Activated naive CD4-positive, alpha-beta T cell treated with anti-CD3 and anti-CD28 coated beads for 36 hours (primary cell): ENCODE results near the gene AVPR1A. TPM values are rescaled to one million over a fixed set of nuclear protein-coding genes. Genes with fewer than 3 reads are reported as not detected.

Experiments used
- CTCF ChIA-PET: fragments of 350-600 bp; sonication (Branson Sonifier 250); formaldehyde crosslinking; loops from one replicate; lab custom pipeline; 2021; ENCODE audit warnings: antibody characterized with exemption; lab: Charles Lee
- DNase-seq: peaks from one replicate; pipeline ENCODE4 v3.0.0-alpha.2; 2020
- H3K27ac Mint-ChIP-seq: one replicate; pipeline ENCODE4 v1.8.0; 2021; ENCODE audit warnings: mild to moderate bottlenecking, mixed read lengths
- H3K27me3 Mint-ChIP-seq: one replicate; pipeline ENCODE4 v1.8.0; 2021; ENCODE audit warnings: low read depth, mixed read lengths
- H3K36me3 Mint-ChIP-seq: one replicate; pipeline ENCODE4 v1.8.0; 2021; ENCODE audit warnings: low read depth, mixed read lengths
- H3K4me1 Mint-ChIP-seq: one replicate; pipeline ENCODE4 v1.8.0; 2021; ENCODE audit warnings: low read depth, mixed read lengths
- H3K4me3 Mint-ChIP-seq: one replicate; pipeline ENCODE4 v1.8.0; 2021; ENCODE audit warnings: mild to moderate bottlenecking, moderate library complexity, mixed read lengths
- H3K9me3 Mint-ChIP-seq: one replicate; pipeline ENCODE4 v1.8.0; 2021; ENCODE audit warnings: mixed read lengths
- intact Hi-C: fragments of 100-400 bp; cut with micrococcal nuclease; formaldehyde crosslinking; loops from one replicate; pipeline ENCODE4 v1.15.1; 2023
- total RNA-seq, 2 experiments: library from RNA; stranded (reverse); gene quantifications; one replicate each; pipeline ENCODE4 v1.2.3, GENCODE V29; 2021

The AVPR1A gene
- total RNA-seq, 2 experiments from 2014 or later: not detected

- intact Hi-C loops: no loop called here
- no peaks in the 10 kb centered on the region for H3K27me3 Mint-ChIP-seq
- CTCF ChIA-PET: no interaction called here
- no peak for DNase-seq
- H3K4me1 Mint-ChIP-seq: no peaks in the 10 kb centered on the region
- H3K36me3 Mint-ChIP-seq: no peaks in the 10 kb centered on the region
- no peak overlapping the region for H3K27ac Mint-ChIP-seq
- H3K9me3 Mint-ChIP-seq: no peaks in the 10 kb centered on the region
- no peak overlapping the region for H3K4me3 Mint-ChIP-seq
Measured at GRCh38 chr12:63093084-63093483, 57.9 kb downstream of the AVPR1A start.

Other genes starting within 250 kb of the AVPR1A start
- not detected for gene PPM1H, start 216.1 kb downstream of the AVPR1A start, total RNA-seq